HEK293T (cell line): ENCODE data around the gene FUZ.

Source experiments
- CTCF ChIA-PET: fragments of 350-600 bp; formaldehyde crosslinking; extraction: SDS; loops from one replicate; lab custom pipeline; 2021; ENCODE audit warnings: antibody characterized with exemption, inconsistent platforms; lab: Yijun Ruan, JAX
- POLR2A ChIA-PET: fragments of 350-600 bp; formaldehyde crosslinking; extraction: SDS; loops from one replicate; lab custom pipeline; 2020; ENCODE audit warnings: antibody characterized with exemption, inconsistent platforms; lab: Yijun Ruan, JAX
- DNase-seq: peaks from one replicate; pipeline ENCODE4 v3.0.0; 2012; ENCODE audit warnings: mixed read lengths; ENCODE audit errors: extremely low spot score
- ARNT ChIP-seq: fragments of 450-650 bp; IDR thresholded peaks from 2 replicates; pipeline ENCODE4 v1.6.1; 2017; ENCODE audit warnings: mild to moderate bottlenecking
- BHLHE40 ChIP-seq: fragments of 450-650 bp; IDR thresholded peaks from 2 replicates; pipeline ENCODE4 v1.6.1; 2016; ENCODE audit warnings: mild to moderate bottlenecking, moderate library complexity, borderline replicate concordance
- CTBP1 ChIP-seq: fragments of 450-650 bp; IDR thresholded peaks from 2 replicates; pipeline ENCODE4 v1.6.1; 2016; ENCODE audit warnings: borderline replicate concordance
- ELF4 ChIP-seq: fragments of 450-650 bp; IDR thresholded peaks from 2 replicates; pipeline ENCODE4 v1.6.1; 2017; ENCODE audit warnings: antibody characterized with exemption
- FOXA1 ChIP-seq: fragments of 450-650 bp; IDR thresholded peaks from 2 replicates; pipeline ENCODE4 v1.6.1; 2016; ENCODE audit warnings: mild to moderate bottlenecking
- FOXK2 ChIP-seq: fragments of 450-650 bp; IDR thresholded peaks from 2 replicates; pipeline ENCODE4 v1.6.1; 2016; ENCODE audit warnings: mild to moderate bottlenecking
- FOXM1 ChIP-seq: fragments of 450-650 bp; IDR thresholded peaks from 2 replicates; pipeline ENCODE4 v1.6.1; 2017; ENCODE audit warnings: mild to moderate bottlenecking, borderline replicate concordance
- HDGF ChIP-seq: fragments of 450-650 bp; IDR thresholded peaks from 2 replicates; pipeline ENCODE4 v1.6.1; 2017; ENCODE audit warnings: antibody characterized with exemption, borderline replicate concordance
- L3MBTL2 ChIP-seq: fragments of 450-650 bp; conservative IDR thresholded peaks from 2 replicates; pipeline ENCODE4 v1.6.1; 2016; ENCODE audit warnings: mild to moderate bottlenecking
- LEF1 ChIP-seq: fragments of 450-650 bp; IDR thresholded peaks from 2 replicates; pipeline ENCODE4 v1.6.1; 2017; ENCODE audit warnings: mild to moderate bottlenecking, borderline replicate concordance
- NFRKB ChIP-seq: fragments of 450-650 bp; IDR thresholded peaks from 2 replicates; pipeline ENCODE4 v1.6.1; 2016; ENCODE audit warnings: mild to moderate bottlenecking, moderate library complexity
- PKNOX1 ChIP-seq: fragments of 450-650 bp; IDR thresholded peaks from 2 replicates; pipeline ENCODE4 v1.6.1; 2016
- SP1 ChIP-seq: fragments of 450-650 bp; IDR thresholded peaks from 2 replicates; pipeline ENCODE4 v1.6.1; 2017
- SUZ12 ChIP-seq: fragments of 450-650 bp; IDR thresholded peaks from 2 replicates; pipeline ENCODE4 v1.6.1; 2016; ENCODE audit warnings: mild to moderate bottlenecking
- TARDBP ChIP-seq: fragments of 450-650 bp; IDR thresholded peaks from 2 replicates; pipeline ENCODE4 v1.6.1; 2016
- ZNF384 ChIP-seq: fragments of 450-650 bp; IDR thresholded peaks from 2 replicates; pipeline ENCODE4 v1.6.1; 2016

FUZ gene

GRCh38 chr19:49791776-49792445 is 21.2 kb downstream of the FUZ start:
- ChIA-PET POLR2A (no interaction called here), CTCF (no interaction called here)
- TF ChIP-seq BHLHE40 (no peak), L3MBTL2 (no peak), FOXA1 (no peak), ELF4 (no peak)
- DNase-seq, result no peak

DNA sequence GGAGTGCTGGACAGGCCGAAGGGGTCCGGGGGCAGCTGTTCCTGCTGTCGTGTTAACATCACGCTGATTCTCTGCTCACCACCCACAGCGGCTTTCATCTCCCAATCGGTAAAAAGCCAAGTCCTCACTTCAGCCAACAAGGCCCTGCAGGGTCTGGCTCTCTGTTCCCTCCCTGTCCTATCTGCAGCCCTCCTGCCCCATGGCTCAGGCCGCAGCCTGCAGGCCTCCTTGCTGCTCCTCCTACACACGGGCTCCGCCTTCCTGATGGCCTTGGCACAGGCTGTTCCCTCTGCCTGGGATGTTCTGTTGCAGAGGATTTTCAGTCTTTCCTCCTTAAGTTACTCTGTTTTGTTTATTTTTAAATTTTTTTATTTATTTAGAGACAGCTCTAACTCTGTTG is 22.2 kb downstream of the FUZ start:
- ChIA-PET POLR2A (no interaction called here), CTCF (no interaction called here)
- TF ChIP-seq SUZ12 (no peak), LEF1 (no peak), BHLHE40 (no peak), ARNT (no peak), NFRKB (no peak), HDGF (no peak), FOXK2 (no peak), L3MBTL2 (no peak), ZNF384 (no peak), CTBP1 (no peak), PKNOX1 (no peak), SP1 (no peak), FOXA1 (no peak), TARDBP (no peak)
- no peak for DNase-seq

GRCh38 chr19:49788857-49789256 is 24.2 kb downstream of the FUZ start:
- ChIA-PET POLR2A (no interaction called here), CTCF (no interaction called here)
- TF ChIP-seq HDGF (no peak), L3MBTL2 (no peak), LEF1 (no peak), ZNF384 (no peak), CTBP1 (no peak), ELF4 (no peak), FOXM1 (no peak)
- no peak for DNase-seq

DNA sequence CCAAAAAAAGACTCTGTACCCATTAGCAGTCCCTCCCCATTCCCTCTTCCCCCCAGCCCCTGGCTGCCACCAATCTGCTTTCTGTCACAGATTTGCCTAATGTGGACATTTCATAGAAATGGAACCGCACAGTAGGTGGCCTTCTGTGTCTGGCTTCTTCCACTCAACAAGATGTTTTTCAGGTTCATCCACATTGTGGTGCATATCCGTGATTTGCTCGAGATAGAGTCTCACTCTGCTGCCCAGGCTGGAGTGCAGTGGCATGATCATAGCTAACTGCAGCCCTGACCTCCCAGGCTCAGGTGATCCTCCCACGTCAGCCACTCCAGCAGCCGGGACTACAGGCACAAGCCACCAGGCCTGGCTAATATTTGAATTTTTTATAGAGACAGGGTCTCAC is 25.3 kb downstream of the FUZ start:
- TF ChIP-seq ELF4 (no peak), CTBP1 (no peak)
- ChIA-PET CTCF (no interaction called here), POLR2A (interaction anchor here (0.7 kb wide), 1 partner anchor 14 kb away, joined by 3 read pairs; no protein-coding TSS in a partner anchor)
- DNase-seq, result no peak

DNA sequence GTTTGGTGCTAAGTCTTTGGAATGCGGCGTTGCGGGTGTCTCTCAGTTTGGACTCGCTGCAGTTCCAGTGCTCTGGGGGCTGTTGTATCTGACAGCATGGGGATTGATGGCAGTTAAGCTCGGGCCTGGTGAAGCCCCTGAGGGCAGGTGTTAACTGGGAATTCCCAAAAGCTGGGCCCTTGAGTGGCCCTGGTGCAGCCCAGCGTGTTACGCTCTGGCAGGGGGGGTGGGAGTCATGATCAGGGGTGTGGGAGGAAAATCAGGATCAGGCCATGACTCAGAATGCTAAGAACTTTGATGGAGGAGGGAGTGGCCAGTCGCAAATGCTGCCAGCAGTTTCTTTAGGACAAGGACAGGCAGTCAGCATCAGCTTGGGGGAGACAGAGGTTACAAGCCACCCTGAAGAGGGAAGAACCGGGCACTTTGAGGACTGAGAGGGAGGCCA is 26.7 kb downstream of the FUZ start:
- ChIA-PET POLR2A (interaction anchor here (0.8 to 1.3 kb wide), 4 partner anchors 13 to 83 kb away, joined by 3 to 4 read pairs (median 4); partner anchors contain the start of genes AP2A1 and PTOV1), CTCF (interaction anchor here (0.7 kb wide), 1 partner anchor 15 kb away, joined by 3 read pairs; no protein-coding TSS in a partner anchor)
- TF ChIP-seq NFRKB (no peak), ELF4 (no peak), TARDBP (no peak), ZNF384 (no peak), FOXM1 (no peak), SUZ12 (no peak), L3MBTL2 (no peak), PKNOX1 (no peak), FOXA1 (no peak), ARNT (no peak), HDGF (no peak), BHLHE40 (no peak), LEF1 (no peak), SP1 (no peak), CTBP1 (no peak), FOXK2 (no peak)
- no peak for DNase-seq

GRCh38 chr19:49782515-49782914 is 30.6 kb downstream of the FUZ start:
- DNase-seq, result no peak
- ChIA-PET POLR2A (no interaction called here), CTCF (no interaction called here)
- TF ChIP-seq CTBP1 (no peak), SUZ12 (no peak), ZNF384 (no peak), SP1 (no peak), ELF4 (no peak)

DNA sequence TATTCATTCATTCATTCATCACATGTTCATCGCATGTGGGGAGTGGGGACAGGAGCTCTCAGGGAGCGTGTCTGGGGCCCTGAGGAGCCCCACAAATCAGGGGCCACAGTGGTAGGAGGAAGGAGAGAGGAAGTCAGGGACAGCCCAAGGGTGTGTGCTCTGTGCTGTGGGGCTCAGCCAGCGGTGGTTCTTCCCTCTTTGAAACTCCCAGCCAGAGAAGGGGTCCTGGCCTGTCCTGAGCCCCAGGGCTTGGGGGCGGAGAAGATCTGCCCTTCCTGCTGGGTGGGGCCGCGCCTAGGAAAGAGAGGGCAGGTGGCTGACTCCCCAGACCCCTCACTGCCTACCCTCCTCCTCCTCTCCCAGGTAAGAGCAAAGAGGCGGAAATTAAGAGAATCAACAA is 31.7 kb downstream of the FUZ start:
- ChIA-PET CTCF (no interaction called here), POLR2A (no interaction called here)

More for the DNA sequence above, 31.7 kb downstream of the FUZ start:
- no peak for DNase-seq
- TF ChIP-seq FOXM1, result no peak
- no peak for TF ChIP-seq SUZ12
- no peak for TF ChIP-seq ZNF384
- no peak for TF ChIP-seq ELF4
- no peak for TF ChIP-seq BHLHE40
- no peak for TF ChIP-seq FOXK2
- TF ChIP-seq PKNOX1, result no peak
- no peak for TF ChIP-seq NFRKB
- no peak for TF ChIP-seq HDGF
- TF ChIP-seq SP1, result no peak
- TF ChIP-seq ARNT, result no peak
- TF ChIP-seq FOXA1, result no peak
- TF ChIP-seq CTBP1, result no peak
- no peak for TF ChIP-seq TARDBP
- TF ChIP-seq L3MBTL2, result no peak
